GM13976 (cell line): ENCODE results near the gene MYOZ1.

Experiments used
- DNase-seq: peaks from one replicate; pipeline ENCODE4 v3.0.0; 2012; ENCODE audit warnings: low spot score
- in situ Hi-C: fragments of 300-500 bp; cut with MboI; formaldehyde crosslinking; loops from one replicate; pipeline ENCODE4 v1.12.0; 2022; ENCODE audit warnings: low sequenced_read_pairs, mixed read lengths, inconsistent platforms; ENCODE audit not compliant: unreplicated experiment
- TF ChIP-seq, protein P1 (sequence below): IDR thresholded peaks from 2 replicates; pipeline ENCODE4 v1.5.1; 2012; ENCODE audit warnings: borderline replicate concordance, mild to moderate bottlenecking; ENCODE audit not compliant: insufficient read depth; ENCODE audit errors: extremely low read depth, missing control alignments, control extremely low read depth

MYOZ1 gene

GRCh38 chr10:73647875-73648651 is 6.8 kb upstream of the MYOZ1 start:
- DNase-seq: peak; percentile 42
- TF ChIP-seq, protein P1, sequence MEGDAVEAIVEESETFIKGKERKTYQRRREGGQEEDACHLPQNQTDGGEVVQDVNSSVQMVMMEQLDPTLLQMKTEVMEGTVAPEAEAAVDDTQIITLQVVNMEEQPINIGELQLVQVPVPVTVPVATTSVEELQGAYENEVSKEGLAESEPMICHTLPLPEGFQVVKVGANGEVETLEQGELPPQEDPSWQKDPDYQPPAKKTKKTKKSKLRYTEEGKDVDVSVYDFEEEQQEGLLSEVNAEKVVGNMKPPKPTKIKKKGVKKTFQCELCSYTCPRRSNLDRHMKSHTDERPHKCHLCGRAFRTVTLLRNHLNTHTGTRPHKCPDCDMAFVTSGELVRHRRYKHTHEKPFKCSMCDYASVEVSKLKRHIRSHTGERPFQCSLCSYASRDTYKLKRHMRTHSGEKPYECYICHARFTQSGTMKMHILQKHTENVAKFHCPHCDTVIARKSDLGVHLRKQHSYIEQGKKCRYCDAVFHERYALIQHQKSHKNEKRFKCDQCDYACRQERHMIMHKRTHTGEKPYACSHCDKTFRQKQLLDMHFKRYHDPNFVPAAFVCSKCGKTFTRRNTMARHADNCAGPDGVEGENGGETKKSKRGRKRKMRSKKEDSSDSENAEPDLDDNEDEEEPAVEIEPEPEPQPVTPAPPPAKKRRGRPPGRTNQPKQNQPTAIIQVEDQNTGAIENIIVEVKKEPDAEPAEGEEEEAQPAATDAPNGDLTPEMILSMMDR: no peak
- in situ Hi-C loops: no loop called here

GRCh38 chr10:73647211-73647874 is 6.1 kb upstream of the MYOZ1 start:
- TF ChIP-seq, protein P1: no peak
- in situ Hi-C loops: no loop called here
- peak; percentile 50 for DNase-seq

GRCh38 chr10:73646598-73647041 is 5.3 kb upstream of the MYOZ1 start:
- DNase-seq: no peak
- TF ChIP-seq, protein P1: no peak
- in situ Hi-C loops: no loop called here

GRCh38 chr10:73645251-73645650 is 4.0 kb upstream of the MYOZ1 start:
- in situ Hi-C loops: no loop called here
- TF ChIP-seq, protein P1: no peak
- DNase-seq: no peak

- in situ Hi-C loops: loop anchor here (5.0 kb wide), 1 partner anchor 117 kb away; no protein-coding TSS in a partner anchor
- TF ChIP-seq, protein P1: no peak
These were observed 3.5 kb upstream of the MYOZ1 start for GRCh38 chr10:73644767-73645166.

DNA sequence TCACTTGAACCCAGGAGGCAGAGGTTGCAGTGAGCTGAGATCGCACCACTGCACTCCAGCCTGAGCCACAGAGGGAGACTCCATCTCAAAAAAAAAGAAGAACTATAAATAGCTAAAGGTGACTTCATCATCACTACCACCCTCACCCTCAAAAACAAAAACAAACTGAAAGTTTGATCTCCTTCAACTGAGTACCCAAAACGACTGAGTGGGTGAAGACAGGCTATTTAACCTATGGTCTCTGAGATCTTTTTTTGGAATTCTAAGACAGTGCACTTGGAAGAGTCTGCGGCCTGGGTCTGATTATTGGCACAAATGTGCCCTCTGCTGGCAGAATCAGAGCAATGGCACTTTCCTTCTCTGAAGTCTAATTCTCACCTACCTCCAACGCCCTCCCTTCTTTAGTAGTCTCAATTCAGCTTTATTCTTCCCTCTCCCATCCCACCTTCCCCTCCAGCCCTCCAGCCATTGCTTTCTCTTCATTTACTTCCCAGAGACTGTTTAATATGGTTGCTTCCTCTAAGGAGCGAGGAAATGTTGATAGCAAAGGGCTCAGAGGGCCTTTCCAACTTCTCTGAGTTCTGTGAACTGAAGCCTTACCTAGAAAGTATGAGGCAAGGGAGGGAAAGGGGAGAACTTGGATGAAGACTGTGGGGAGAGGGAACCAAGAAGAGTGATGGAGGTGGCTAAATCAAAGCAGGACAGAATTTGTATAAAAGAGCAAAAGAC is 2.9 kb upstream of the MYOZ1 start:
- TF ChIP-seq, protein P1: peak; percentile 70
- in situ Hi-C loops: loop anchor here (5.0 kb wide), 1 partner anchor 117 kb away; no protein-coding TSS in a partner anchor
- peak; percentile 78 for DNase-seq

More at GRCh38 chr10:73644767-73645166, 3.5 kb upstream of the MYOZ1 start:
- peak; percentile 37 for DNase-seq
